ENCODE results near the gene COX7B.

COX7B gene

DNA sequence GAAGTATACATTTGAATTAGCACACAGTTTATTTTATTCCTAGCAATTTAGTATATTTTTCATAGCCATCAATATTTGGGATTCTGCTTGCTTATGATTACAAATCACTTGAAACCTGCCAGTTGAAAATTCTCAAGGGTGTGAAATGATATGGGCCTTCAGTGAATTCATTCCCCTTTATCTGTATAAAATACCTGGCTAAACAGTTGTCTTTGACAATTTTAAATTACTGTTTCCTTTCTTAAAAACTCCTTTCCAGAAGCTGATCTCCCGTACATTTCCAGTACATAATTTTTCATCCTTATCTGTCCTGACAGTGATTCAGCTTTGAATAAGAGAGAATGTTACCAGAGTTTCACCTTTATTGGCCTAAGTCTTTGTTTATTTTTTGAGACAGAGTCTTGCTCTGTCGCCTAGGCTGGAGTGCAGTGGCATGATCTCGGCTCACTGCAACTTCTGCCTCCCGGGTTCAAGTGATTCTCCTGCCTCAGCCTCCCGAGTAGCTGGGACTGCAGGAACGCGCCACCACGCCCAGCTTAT lies 25.1 kb downstream of the COX7B start:
- Histone ChIP-seq H3K4me3 (IDR thresholded peaks at IDR 0.05; ENCODE audit: insufficient read depth, low read depth, low read length) (no peak overlapping the region), H3K4me2 (no peak overlapping the region), H3K79me2 (ENCODE audit: insufficient read depth, low read depth) (no peaks in the 10 kb centered on the region), H3K4me1 (ENCODE audit: low read depth, poor library complexity, severe bottlenecking) (peaks cover 20% of the 10 kb centered on the region), H2AFZ (ENCODE audit: low read depth) (no peak overlapping the region), H3K9ac (no peak overlapping the region), H4K20me1 (ENCODE audit: insufficient read depth) (no peaks in the 10 kb centered on the region), H3K36me3 (ENCODE audit: insufficient read depth) (no peaks in the 10 kb centered on the region), H3K27me3 (ENCODE audit: insufficient read depth, low read depth) (no peaks in the 10 kb centered on the region), H3K27ac (no peak overlapping the region)
- no peak for TF ChIP-seq CTCF (conservative IDR thresholded peaks at IDR 0.05; ENCODE audit: low read depth, low read length)

GRCh38 chrX:77925764-77926163 lies 26.5 kb downstream of the COX7B start:
- no peaks in the 10 kb centered on the region for H4K20me1 ChIP-seq (ENCODE audit: insufficient read depth)
- TF ChIP-seq CTCF (conservative IDR thresholded peaks at IDR 0.05; ENCODE audit: low read depth, low read length) = no peak
- peaks cover 20% of the 10 kb centered on the region for H3K4me1 ChIP-seq (ENCODE audit: low read depth, poor library complexity, severe bottlenecking)
- H2AFZ ChIP-seq (ENCODE audit: low read depth) = no peak overlapping the region
- no peaks in the 10 kb centered on the region for H3K79me2 ChIP-seq (ENCODE audit: insufficient read depth, low read depth)
- no peaks in the 10 kb centered on the region for H3K36me3 ChIP-seq (ENCODE audit: insufficient read depth)
- H3K27ac ChIP-seq = peak overlapping the region; percentile 28; the same call in 1 of the 2 replicates
- H3K4me2 ChIP-seq = peak overlapping the region; percentile 60
- H3K27me3 ChIP-seq (ENCODE audit: insufficient read depth, low read depth) = no peaks in the 10 kb centered on the region
- H3K9ac ChIP-seq = no peak overlapping the region
- no peak overlapping the region for H3K4me3 ChIP-seq (IDR thresholded peaks at IDR 0.05; ENCODE audit: insufficient read depth, low read depth, low read length)

GRCh38 chrX:77930581-77930980 lies 31.3 kb downstream of the COX7B start:
- no peak overlapping the region for H3K27ac ChIP-seq
- no peak overlapping the region for H3K4me3 ChIP-seq (IDR thresholded peaks at IDR 0.05; ENCODE audit: insufficient read depth, low read depth, low read length)
- H3K36me3 ChIP-seq (ENCODE audit: insufficient read depth) = no peaks in the 10 kb centered on the region
- no peak overlapping the region for H3K9ac ChIP-seq
- no peaks in the 10 kb centered on the region for H4K20me1 ChIP-seq (ENCODE audit: insufficient read depth)
- no peaks in the 10 kb centered on the region for H3K27me3 ChIP-seq (ENCODE audit: insufficient read depth, low read depth)
- no peak overlapping the region for H3K4me2 ChIP-seq
- peaks cover 14% of the 10 kb centered on the region for H3K4me1 ChIP-seq (ENCODE audit: low read depth, poor library complexity, severe bottlenecking)
- no peaks in the 10 kb centered on the region for H3K79me2 ChIP-seq (ENCODE audit: insufficient read depth, low read depth)
- H2AFZ ChIP-seq (ENCODE audit: low read depth) = no peak overlapping the region
- TF ChIP-seq CTCF (conservative IDR thresholded peaks at IDR 0.05; ENCODE audit: low read depth, low read length) = no peak

GRCh38 chrX:77935886-77936285 lies 36.6 kb downstream of the COX7B start:
- H3K79me2 ChIP-seq (ENCODE audit: insufficient read depth, low read depth) = no peaks in the 10 kb centered on the region
- H3K9ac ChIP-seq = no peak overlapping the region

More at GRCh38 chrX:77935886-77936285, 36.6 kb downstream of the COX7B start:
- H3K36me3 ChIP-seq (ENCODE audit: insufficient read depth) = no peaks in the 10 kb centered on the region
- H2AFZ ChIP-seq (ENCODE audit: low read depth) = no peak overlapping the region
- TF ChIP-seq CTCF (conservative IDR thresholded peaks at IDR 0.05; ENCODE audit: low read depth, low read length) = no peak
- no peak overlapping the region for H3K4me2 ChIP-seq
- no peaks in the 10 kb centered on the region for H3K4me1 ChIP-seq (ENCODE audit: low read depth, poor library complexity, severe bottlenecking)
- H3K27ac ChIP-seq = no peak overlapping the region
- H3K4me3 ChIP-seq (IDR thresholded peaks at IDR 0.05; ENCODE audit: insufficient read depth, low read depth, low read length) = no peak overlapping the region
- no peaks in the 10 kb centered on the region for H3K27me3 ChIP-seq (ENCODE audit: insufficient read depth, low read depth)
- no peaks in the 10 kb centered on the region for H4K20me1 ChIP-seq (ENCODE audit: insufficient read depth)
